ENCODE data around the gene NGB.

NGB gene

GRCh38 chr14:77278461-77279230 is 7.6 kb upstream of the NGB start:
- no peaks in the 10 kb centered on the region for H4K20me1 ChIP-seq (ENCODE audit: insufficient read depth, low read length, poor library complexity, severe bottlenecking)
- TF ChIP-seq CTCF (conservative IDR thresholded peaks at IDR 0.05; ENCODE audit: low read length), result no peak
- no peak for TF ChIP-seq EZH2phosphoT487 (IDR thresholded peaks at IDR 0.05; ENCODE audit: borderline replicate concordance)
- H3K27me3 ChIP-seq (ENCODE audit: insufficient read depth, low read length, poor library complexity, severe bottlenecking), result no peaks in the 10 kb centered on the region

GRCh38 chr14:77276959-77277358 is 6.0 kb upstream of the NGB start:
- Histone ChIP-seq H3K9me3 (ENCODE audit: insufficient read depth, low read depth, low read length) (no peaks in the 10 kb centered on the region), H3K27me3 (ENCODE audit: insufficient read depth, low read length, poor library complexity, severe bottlenecking) (no peaks in the 10 kb centered on the region), H3K9me2 (replicated peaks; ENCODE audit: low read depth, low read length) (no peaks in the 10 kb centered on the region), H3K36me3 (ENCODE audit: insufficient read depth, low read length) (peaks cover 3% of the 10 kb centered on the region; the same call in 1 of the 2 replicates), H3K4me2 (ENCODE audit: low read depth, low read length, poor library complexity, severe bottlenecking) (no peak overlapping the region), H2AFZ (ENCODE audit: low read length) (no peak overlapping the region), H3K79me2 (ENCODE audit: insufficient read depth, low read length) (no peaks in the 10 kb centered on the region), H3F3A (ENCODE audit: low read depth) (no peaks in the 10 kb centered on the region), H3K9ac (ENCODE audit: low read depth, low read length, poor library complexity, severe bottlenecking) (no peak overlapping the region), H3K4me1 (ENCODE audit: insufficient read depth, low read length, poor library complexity, severe bottlenecking) (no peaks in the 10 kb centered on the region), H4K20me1 (ENCODE audit: insufficient read depth, low read length, poor library complexity, severe bottlenecking) (no peaks in the 10 kb centered on the region), H3K4me3 (ENCODE audit: low read length, poor library complexity, severe bottlenecking) (no peak overlapping the region)
- TF ChIP-seq EZH2phosphoT487 (IDR thresholded peaks at IDR 0.05; ENCODE audit: borderline replicate concordance), result no peak

More at GRCh38 chr14:77278461-77279230, 7.6 kb upstream of the NGB start:
- no peak overlapping the region for H3K4me2 ChIP-seq (ENCODE audit: low read depth, low read length, poor library complexity, severe bottlenecking)
- H3K4me3 ChIP-seq (ENCODE audit: low read length, poor library complexity, severe bottlenecking), result no peak overlapping the region
- no peaks in the 10 kb centered on the region for H3K79me2 ChIP-seq (ENCODE audit: insufficient read depth, low read length)
- peaks cover 11% of the 10 kb centered on the region; the same call in 1 of the 2 replicates for H3K36me3 ChIP-seq (ENCODE audit: insufficient read depth, low read length)
- H3F3A ChIP-seq (ENCODE audit: low read depth), result no peaks in the 10 kb centered on the region
- H3K9ac ChIP-seq (ENCODE audit: low read depth, low read length, poor library complexity, severe bottlenecking), result no peak overlapping the region
- no peaks in the 10 kb centered on the region for H3K9me2 ChIP-seq (replicated peaks; ENCODE audit: low read depth, low read length)
- no peaks in the 10 kb centered on the region for H3K4me1 ChIP-seq (ENCODE audit: insufficient read depth, low read length, poor library complexity, severe bottlenecking)
- no peak overlapping the region for H2AFZ ChIP-seq (ENCODE audit: low read length)
- no peaks in the 10 kb centered on the region for H3K9me3 ChIP-seq (ENCODE audit: insufficient read depth, low read depth, low read length)

- Histone ChIP-seq H3K79me2 (ENCODE audit: insufficient read depth, low read length) (no peaks in the 10 kb centered on the region), H2AFZ (ENCODE audit: low read length) (no peak overlapping the region), H3K36me3 (ENCODE audit: insufficient read depth, low read length) (peaks cover 3% of the 10 kb centered on the region; the same call in 1 of the 2 replicates), H3F3A (ENCODE audit: low read depth) (no peaks in the 10 kb centered on the region), H3K4me2 (ENCODE audit: low read depth, low read length, poor library complexity, severe bottlenecking) (no peak overlapping the region), H3K27me3 (ENCODE audit: insufficient read depth, low read length, poor library complexity, severe bottlenecking) (no peaks in the 10 kb centered on the region), H3K4me1 (ENCODE audit: insufficient read depth, low read length, poor library complexity, severe bottlenecking) (no peaks in the 10 kb centered on the region), H3K4me3 (ENCODE audit: low read length, poor library complexity, severe bottlenecking) (no peak overlapping the region), H3K9ac (ENCODE audit: low read depth, low read length, poor library complexity, severe bottlenecking) (no peak overlapping the region), H3K9me2 (replicated peaks; ENCODE audit: low read depth, low read length) (no peaks in the 10 kb centered on the region), H4K20me1 (ENCODE audit: insufficient read depth, low read length, poor library complexity, severe bottlenecking) (no peaks in the 10 kb centered on the region), H3K9me3 (ENCODE audit: insufficient read depth, low read depth, low read length) (no peaks in the 10 kb centered on the region)
- no peak for TF ChIP-seq CTCF (conservative IDR thresholded peaks at IDR 0.05; ENCODE audit: low read length)
- TF ChIP-seq EZH2phosphoT487 (IDR thresholded peaks at IDR 0.05; ENCODE audit: borderline replicate concordance), result no peak
These were observed 5.4 kb upstream of the NGB start for GRCh38 chr14:77276295-77276935.

All from Loucy (cell line).